Keratinocyte (primary cell): ENCODE measurements around the gene PEAK3. TPM values are rescaled to one million over a fixed set of nuclear protein-coding genes. Genes with fewer than 3 reads are reported as not detected.

Experiments
- DNase-seq: peaks from one replicate; pipeline ENCODE4 v3.0.0-alpha.2; 2011; ENCODE audit warnings: low read depth, missing footprints, low spot score
- FAIRE-seq: peaks from 2 replicates; lab custom pipeline; 2011; peaks lifted over from hg19 to GRCh38; lab: Jason Lieb, UNC
- H2AFZ ChIP-seq: 2 replicates; pipeline ENCODE4 v1.6.0; 2012; ENCODE audit warnings: low read length, control low read depth, inconsistent platforms; ENCODE audit not compliant: control insufficient read depth
- H3K27ac ChIP-seq: 2 replicates; pipeline ENCODE4 v1.5.1; 2011; ENCODE audit warnings: low read length; ENCODE audit not compliant: control insufficient read depth, insufficient read depth
- H3K27me3 ChIP-seq: 3 replicates; pipeline ENCODE4 v1.6.0; 2011; ENCODE audit warnings: low read length; ENCODE audit not compliant: control insufficient read depth, insufficient read depth; ENCODE audit errors: extremely low read depth
- H3K36me3 ChIP-seq, 2 experiments: 2 replicates in 1 of 2; 3 replicates in 1 of 2; pipeline ENCODE4 v1.5.1; 2011; ENCODE audit warnings: low read length in 2 of 2, mild to moderate bottlenecking in 1 of 2; ENCODE audit not compliant: control insufficient read depth in 2 of 2, insufficient read depth in 2 of 2; ENCODE audit errors: extremely low read depth in 1 of 2
- H3K4me1 ChIP-seq: 3 replicates; pipeline ENCODE4 v1.5.1; 2011; ENCODE audit warnings: low read length; ENCODE audit not compliant: control insufficient read depth, insufficient read depth; ENCODE audit errors: extremely low read depth
- H3K4me2 ChIP-seq: 3 replicates; pipeline ENCODE4 v1.6.0; 2011; ENCODE audit warnings: low read depth, low read length; ENCODE audit not compliant: control insufficient read depth, insufficient read depth; ENCODE audit errors: extremely low read depth
- H3K4me3 ChIP-seq, 3 experiments: fragments of 200-600 bp in 1 of 3; sonication (generic) in 1 of 3; 2 replicates in 2 of 3; 3 replicates in 1 of 3; pipeline ENCODE4 v1.5.1; 2011 to 2016; ENCODE audit warnings: low read length in 3 of 3, mild to moderate bottlenecking in 3 of 3, control low read depth in 2 of 3, inconsistent platforms in 1 of 3, low read depth in 1 of 3, mixed read lengths in 1 of 3, mixed run types in 1 of 3, moderate library complexity in 1 of 3; ENCODE audit not compliant: control insufficient read depth in 2 of 3, insufficient read depth in 2 of 3; ENCODE audit errors: extremely low read depth in 1 of 3
- H3K79me2 ChIP-seq: 2 replicates; pipeline ENCODE4 v1.6.0; 2012; ENCODE audit warnings: low read length; ENCODE audit not compliant: control insufficient read depth, insufficient read depth
- H3K9ac ChIP-seq: 3 replicates; pipeline ENCODE4 v1.6.0; 2011; ENCODE audit warnings: low read length; ENCODE audit not compliant: control insufficient read depth, insufficient read depth; ENCODE audit errors: extremely low read depth
- H3K9me1 ChIP-seq: 3 replicates; pipeline ENCODE4 v1.6.0; 2011; ENCODE audit warnings: low read length; ENCODE audit not compliant: control insufficient read depth, insufficient read depth; ENCODE audit errors: extremely low read depth
- H3K9me3 ChIP-seq: 2 replicates; pipeline ENCODE4 v1.5.1; 2012; ENCODE audit warnings: low read depth, low read length; ENCODE audit not compliant: control insufficient read depth
- H4K20me1 ChIP-seq: 3 replicates; pipeline ENCODE4 v1.6.0; 2011; ENCODE audit warnings: low read length; ENCODE audit not compliant: control insufficient read depth, insufficient read depth; ENCODE audit errors: extremely low read depth
- CTCF ChIP-seq, 3 experiments: IDR thresholded peaks in 1 of 3; conservative IDR thresholded peaks in 1 of 3; optimal IDR thresholded peaks in 1 of 3; 2 replicates in 2 of 3; 3 replicates in 1 of 3; pipeline versions ENCODE3 to v1.5.1; 2011; ENCODE audit warnings: low read length in 3 of 3, mild to moderate bottlenecking in 3 of 3, moderate library complexity in 2 of 3, control low read depth in 1 of 3, inconsistent platforms in 1 of 3; ENCODE audit not compliant: insufficient read depth in 2 of 3; ENCODE audit errors: extremely low read depth in 1 of 3
- EZH2 ChIP-seq: IDR thresholded peaks from one replicate; pipeline ENCODE4 v1.6.1; 2012; ENCODE audit warnings: inconsistent platforms, mild to moderate bottlenecking, low read length, moderate library complexity
- dilution Hi-C: fragments of 300-500 bp; cut with MboI; formaldehyde crosslinking; loops from one replicate; pipeline ENCODE4 v1.7.0; 2020; ENCODE audit warnings: low sequenced_read_pairs; ENCODE audit not compliant: extremely low pct_ligation_motif_present
- polyA plus RNA-seq, 5 experiments: library from polyadenylated mRNA; depleted of rRNA in 3 of 5; stranded (reverse) in 3 of 5; stranded (forward) in 1 of 5; unstranded in 1 of 5; fragments of >200 nt; gene quantifications; 1 replicate in 1 of 5; 2 replicates in 3 of 5; 3 replicates in 1 of 5; pipeline versions ENCODE4 v1.2.1 to v1.2.3, GENCODE V29; 2011 to 2012; ENCODE audit warnings: missing spikeins in 2 of 5, low read depth in 1 of 5, low replicate concordance in 1 of 5

Gene PEAK3
- polyA plus RNA-seq, 1 donor (not counting 4 experiments of a cell fraction or from before 2014, with no cell fraction given): not detected

- dilution Hi-C loops: no loop called here
- H3K4me3 ChIP-seq: peak overlapping the region in 1 of 3 experiments; percentile 13
- no peaks in the 10 kb centered on the region for H3K36me3 ChIP-seq
- no peak overlapping the region for H2AFZ ChIP-seq
- no peaks in the 10 kb centered on the region for H3K9me3 ChIP-seq
- peak overlapping the region; percentile 58 for H3K4me2 ChIP-seq
- no peak for FAIRE-seq
- H3K27me3 ChIP-seq: no peaks in the 10 kb centered on the region
- H3K79me2 ChIP-seq: no peaks in the 10 kb centered on the region
- H3K4me1 ChIP-seq: no peaks in the 10 kb centered on the region
- no peak overlapping the region for H3K27ac ChIP-seq
- no peaks in the 10 kb centered on the region for H3K9me1 ChIP-seq
- no peak for TF ChIP-seq EZH2
- TF ChIP-seq CTCF (optimal IDR thresholded peaks at IDR 0.05 in 1 of 3, IDR thresholded peaks at IDR 0.05 in 1 of 3, conservative IDR thresholded peaks at IDR 0.05 in 1 of 3; ENCODE audit: extremely low read depth in 1 of 3, insufficient read depth in 2 of 3, low read length in 3 of 3): no peak
- DNase-seq: no peak
- no peaks in the 10 kb centered on the region for H4K20me1 ChIP-seq
- H3K9ac ChIP-seq: no peak overlapping the region
Observed at GRCh38 chr19:2260341-2260805, 21.6 kb downstream of the PEAK3 start.

GRCh38 chr19:2259336-2259735 lies 22.6 kb downstream of the PEAK3 start:
- no peak for DNase-seq
- Histone ChIP-seq H3K27ac (no peak overlapping the region), H2AFZ (no peak overlapping the region), H4K20me1 (no peaks in the 10 kb centered on the region), H3K9me3 (no peaks in the 10 kb centered on the region), H3K4me1 (no peaks in the 10 kb centered on the region), H3K9me1 (no peaks in the 10 kb centered on the region), H3K4me3 (no peak overlapping the region), H3K27me3 (peaks cover 1% of the 10 kb centered on the region), H3K79me2 (no peaks in the 10 kb centered on the region), H3K4me2 (no peak overlapping the region), H3K9ac (no peak overlapping the region), H3K36me3 (no peaks in the 10 kb centered on the region)
- FAIRE-seq: no peak
- dilution Hi-C loops: no loop called here
- TF ChIP-seq EZH2 (no peak), CTCF (optimal IDR thresholded peaks at IDR 0.05 in 1 of 3, IDR thresholded peaks at IDR 0.05 in 1 of 3, conservative IDR thresholded peaks at IDR 0.05 in 1 of 3; ENCODE audit: extremely low read depth in 1 of 3, insufficient read depth in 2 of 3, low read length in 3 of 3) (no peak)
